ENCODE measurements around the gene ARL6IP4.

DNA sequence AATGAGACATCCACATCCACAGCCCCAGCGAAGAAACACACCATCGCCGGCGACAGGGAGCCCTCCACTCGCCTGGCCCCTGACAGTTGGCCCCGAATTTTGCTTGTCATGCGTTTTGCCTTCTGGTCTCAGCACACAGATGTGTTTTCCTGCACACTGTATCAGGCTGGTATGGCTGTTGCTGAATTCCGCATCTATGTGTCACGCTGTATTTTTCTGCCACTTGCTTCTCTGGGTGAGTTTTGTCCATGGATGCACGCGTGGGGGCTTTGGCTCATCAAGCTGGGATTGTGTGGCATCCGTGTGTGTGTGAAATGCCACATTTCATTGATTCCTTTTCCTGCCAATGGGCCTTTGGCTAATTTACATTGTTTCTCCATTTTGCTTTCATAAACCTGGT is 26.5 kb downstream of the ARL6IP4 start:
- TF ChIP-seq POLR2A (IDR thresholded peaks at IDR 0.05) (no peak), EP300 (IDR thresholded peaks at IDR 0.05) (no peak), CTCF (IDR thresholded peaks at IDR 0.05) (no peak)

Data from suprapubic skin (tissue), 3 donors.